Measurements from ENCODE around the gene PRDX2.

PRDX2 gene

GRCh38 chr19:12793290-12794195, 8.1 kb downstream of the PRDX2 start:
- DNase-seq (ENCODE audit: insufficient read length, low spot score) (peak; percentile 95), FAIRE-seq (peak; percentile 74)

DNA sequence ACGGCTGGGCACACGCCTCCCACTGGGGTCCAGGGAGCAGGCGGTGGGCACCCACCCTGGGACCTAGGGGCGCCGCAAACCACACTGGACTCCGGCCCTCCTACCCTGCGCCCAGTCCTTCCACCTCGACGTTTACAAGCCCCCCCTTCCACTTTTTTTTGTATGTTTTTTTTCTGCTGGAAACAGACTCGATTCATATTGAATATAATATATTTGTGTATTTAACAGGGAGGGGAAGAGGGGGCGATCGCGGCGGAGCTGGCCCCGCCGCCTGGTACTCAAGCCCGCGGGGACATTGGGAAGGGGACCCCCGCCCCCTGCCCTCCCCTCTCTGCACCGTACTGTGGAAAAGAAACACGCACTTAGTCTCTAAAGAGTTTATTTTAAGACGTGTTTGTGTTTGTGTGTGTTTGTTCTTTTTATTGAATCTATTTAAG, 8.7 kb downstream of the PRDX2 start:
- FAIRE-seq (no peak), DNase-seq (ENCODE audit: insufficient read length, low spot score) (no peak)

DNA sequence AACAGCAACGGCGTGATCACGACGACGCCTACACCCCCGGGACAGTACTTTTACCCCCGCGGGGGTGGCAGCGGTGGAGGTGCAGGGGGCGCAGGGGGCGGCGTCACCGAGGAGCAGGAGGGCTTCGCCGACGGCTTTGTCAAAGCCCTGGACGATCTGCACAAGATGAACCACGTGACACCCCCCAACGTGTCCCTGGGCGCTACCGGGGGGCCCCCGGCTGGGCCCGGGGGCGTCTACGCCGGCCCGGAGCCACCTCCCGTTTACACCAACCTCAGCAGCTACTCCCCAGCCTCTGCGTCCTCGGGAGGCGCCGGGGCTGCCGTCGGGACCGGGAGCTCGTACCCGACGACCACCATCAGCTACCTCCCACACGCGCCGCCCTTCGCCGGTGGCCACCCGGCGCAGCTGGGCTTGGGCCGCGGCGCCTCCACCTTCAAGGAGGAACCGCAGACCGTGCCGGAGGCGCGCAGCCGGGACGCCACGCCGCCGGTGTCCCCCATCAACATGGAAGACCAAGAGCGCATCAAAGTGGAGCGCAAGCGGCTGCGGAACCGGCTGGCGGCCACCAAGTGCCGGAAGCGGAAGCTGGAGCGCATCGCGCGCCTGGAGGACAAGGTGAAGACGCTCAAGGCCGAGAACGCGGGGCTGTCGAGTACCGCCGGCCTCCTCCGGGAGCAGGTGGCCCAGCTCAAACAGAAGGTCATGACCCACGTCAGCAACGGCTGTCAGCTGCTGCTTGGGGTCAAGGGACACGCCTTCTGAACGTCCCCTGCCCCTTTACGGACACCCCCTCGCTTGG, 9.3 kb downstream of the PRDX2 start:
- no peak for DNase-seq (ENCODE audit: insufficient read length, low spot score)

DNA sequence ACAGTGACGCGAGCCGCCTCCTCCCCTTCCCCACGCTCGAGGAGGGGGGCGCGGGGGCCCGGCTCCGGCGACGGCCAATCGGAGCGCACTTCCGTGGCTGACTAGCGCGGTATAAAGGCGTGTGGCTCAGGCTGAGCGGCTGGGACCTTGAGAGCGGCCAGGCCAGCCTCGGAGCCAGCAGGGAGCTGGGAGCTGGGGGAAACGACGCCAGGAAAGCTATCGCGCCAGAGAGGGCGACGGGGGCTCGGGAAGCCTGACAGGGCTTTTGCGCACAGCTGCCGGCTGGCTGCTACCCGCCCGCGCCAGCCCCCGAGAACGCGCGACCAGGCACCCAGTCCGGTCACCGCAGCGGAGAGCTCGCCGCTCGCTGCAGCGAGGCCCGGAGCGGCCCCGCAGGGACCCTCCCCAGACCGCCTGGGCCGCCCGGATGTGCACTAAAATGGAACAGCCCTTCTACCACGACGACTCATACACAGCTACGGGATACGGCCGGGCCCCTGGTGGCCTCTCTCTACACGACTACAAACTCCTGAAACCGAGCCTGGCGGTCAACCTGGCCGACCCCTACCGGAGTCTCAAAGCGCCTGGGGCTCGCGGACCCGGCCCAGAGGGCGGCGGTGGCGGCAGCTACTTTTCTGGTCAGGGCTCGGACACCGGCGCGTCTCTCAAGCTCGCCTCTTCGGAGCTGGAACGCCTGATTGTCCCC, 10.1 kb downstream of the PRDX2 start, which contains the start of gene JUNB:
Gene JUNB, plus strand, starts transcription at position 142 of the 706 bp plus-strand sequence. Its CDS starts 286 bp downstream, at position 428.
- DNase-seq (ENCODE audit: insufficient read length, low spot score) (peak; percentile 88), FAIRE-seq (peak; percentile 92)

More for the DNA sequence above, 9.3 kb downstream of the PRDX2 start:
- FAIRE-seq, result peak; percentile 46

GRCh38 chr19:12790628-12791344, 10.8 kb downstream of the PRDX2 start:
- no peak for DNase-seq (ENCODE audit: insufficient read length, low spot score)
- no peak for FAIRE-seq

DNA sequence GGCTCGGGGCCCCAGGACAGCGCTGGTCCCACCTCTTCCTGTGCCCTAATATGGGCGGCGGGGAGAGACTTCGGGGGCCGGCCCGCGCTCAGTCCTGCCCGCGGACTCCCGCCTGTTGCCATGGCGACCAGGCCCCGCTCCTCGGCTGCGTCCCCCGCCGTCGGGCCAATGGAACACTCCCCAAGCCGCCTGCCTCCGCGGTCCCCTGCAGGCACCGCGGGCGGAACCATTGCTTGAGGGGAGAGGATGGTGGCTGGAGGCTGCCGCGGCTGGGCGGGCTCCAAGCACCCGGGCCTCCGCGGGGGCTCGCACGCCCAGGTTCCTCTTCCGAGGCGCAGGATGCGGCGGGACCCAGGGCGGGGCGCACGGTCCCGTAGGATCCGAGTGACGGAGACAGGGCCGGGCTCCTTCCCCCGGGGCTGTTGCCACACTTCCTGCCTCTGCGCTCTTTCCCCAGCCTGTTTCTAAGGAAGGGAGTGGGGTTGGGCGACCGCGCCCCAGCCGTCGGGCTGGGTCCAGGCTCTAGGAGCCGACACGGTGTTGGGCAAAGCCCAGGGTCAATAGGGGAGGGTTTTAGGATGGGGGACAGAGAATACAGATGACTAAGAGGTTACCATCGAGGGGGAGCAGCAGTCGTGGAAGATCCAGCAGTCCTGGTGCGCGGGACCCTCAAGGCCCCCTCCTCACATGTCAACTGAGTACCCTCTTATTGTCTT, 11.5 kb downstream of the PRDX2 start:
- no peak for FAIRE-seq

GRCh38 chr19:12789098-12789903, 12.3 kb downstream of the PRDX2 start:
- DNase-seq (ENCODE audit: insufficient read length, low spot score), result no peak
- FAIRE-seq, result no peak

More for the DNA sequence above, 11.5 kb downstream of the PRDX2 start:
- peak; percentile 91 for DNase-seq (ENCODE audit: insufficient read length, low spot score)

DNA sequence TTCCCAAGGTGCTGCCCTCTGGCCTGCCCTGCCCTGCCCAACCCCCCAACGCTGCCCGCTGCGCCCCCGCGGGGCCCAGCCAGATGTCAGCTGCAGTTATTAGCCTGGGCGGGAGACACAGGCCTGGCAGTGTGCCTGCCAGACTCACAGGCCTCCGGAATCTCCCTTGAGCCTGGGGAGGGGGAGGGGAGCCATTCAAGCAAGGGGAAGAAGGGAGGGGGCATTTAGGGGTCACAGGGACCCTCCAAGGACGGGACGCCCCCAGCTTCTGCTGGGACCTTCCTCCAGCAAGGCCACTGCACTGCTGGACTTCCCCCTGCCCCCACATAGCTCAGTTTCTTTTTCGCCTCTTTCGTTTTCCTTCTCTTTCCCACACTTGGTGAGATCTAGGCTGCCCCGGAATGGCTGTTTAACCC, 12.9 kb downstream of the PRDX2 start:
- FAIRE-seq (peak; percentile 16), DNase-seq (ENCODE audit: insufficient read length, low spot score) (no peak)

DNA sequence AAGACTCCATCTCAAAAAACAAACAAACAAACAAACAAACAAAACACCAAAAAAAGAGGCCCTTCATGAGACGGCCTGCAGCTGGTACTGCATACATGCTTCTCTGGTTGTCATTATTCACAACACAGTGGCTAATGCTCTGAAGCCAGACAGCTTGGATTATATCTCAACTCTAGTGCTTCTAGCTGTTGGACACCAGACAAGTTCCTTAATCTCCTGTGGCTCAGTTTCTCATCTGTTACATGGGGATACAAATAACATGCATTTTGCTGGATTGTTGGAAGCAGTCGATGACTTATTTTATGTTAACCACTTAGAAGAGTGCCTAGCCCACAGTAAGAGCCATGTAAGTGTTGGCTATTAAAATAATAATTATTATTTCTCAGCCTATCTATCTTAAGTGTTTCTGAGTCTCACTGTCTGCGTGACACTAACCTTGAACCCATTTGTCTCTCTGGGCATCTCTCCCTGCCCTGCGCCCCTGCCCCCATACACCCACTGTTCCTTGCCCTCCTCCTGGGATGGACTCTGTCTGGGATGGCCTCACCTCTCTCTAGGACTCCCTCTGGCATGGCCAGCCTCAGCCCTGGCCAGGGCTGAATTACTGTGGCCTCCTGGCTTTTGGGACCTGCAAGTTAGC, 13.4 kb downstream of the PRDX2 start:
- DNase-seq (ENCODE audit: insufficient read length, low spot score) (no peak), FAIRE-seq (no peak)

DNA sequence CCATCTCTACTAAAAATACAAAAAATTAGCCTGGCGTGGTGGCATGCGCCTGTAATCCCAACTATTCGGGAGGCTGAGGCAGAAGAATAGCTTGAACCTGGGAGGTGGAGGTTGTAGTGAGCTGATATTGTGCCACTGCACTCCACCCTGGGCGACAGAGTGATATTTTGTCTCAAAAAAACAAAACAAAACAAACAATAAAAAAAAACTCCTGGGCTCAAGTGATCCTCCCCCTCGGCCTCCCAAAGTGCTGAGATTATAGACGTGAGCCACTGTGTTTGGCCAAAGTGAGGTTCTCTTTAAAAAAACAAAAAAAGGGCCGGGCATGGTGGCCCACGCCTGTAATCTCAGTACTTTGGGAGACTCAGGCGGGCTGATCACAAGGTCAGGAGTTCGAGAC, 14.1 kb downstream of the PRDX2 start:
- FAIRE-seq (no peak), DNase-seq (ENCODE audit: insufficient read length, low spot score) (no peak)

GRCh38 chr19:12786952-12787351, 14.6 kb downstream of the PRDX2 start:
- DNase-seq (ENCODE audit: insufficient read length, low spot score) (no peak), FAIRE-seq (no peak)

DNA sequence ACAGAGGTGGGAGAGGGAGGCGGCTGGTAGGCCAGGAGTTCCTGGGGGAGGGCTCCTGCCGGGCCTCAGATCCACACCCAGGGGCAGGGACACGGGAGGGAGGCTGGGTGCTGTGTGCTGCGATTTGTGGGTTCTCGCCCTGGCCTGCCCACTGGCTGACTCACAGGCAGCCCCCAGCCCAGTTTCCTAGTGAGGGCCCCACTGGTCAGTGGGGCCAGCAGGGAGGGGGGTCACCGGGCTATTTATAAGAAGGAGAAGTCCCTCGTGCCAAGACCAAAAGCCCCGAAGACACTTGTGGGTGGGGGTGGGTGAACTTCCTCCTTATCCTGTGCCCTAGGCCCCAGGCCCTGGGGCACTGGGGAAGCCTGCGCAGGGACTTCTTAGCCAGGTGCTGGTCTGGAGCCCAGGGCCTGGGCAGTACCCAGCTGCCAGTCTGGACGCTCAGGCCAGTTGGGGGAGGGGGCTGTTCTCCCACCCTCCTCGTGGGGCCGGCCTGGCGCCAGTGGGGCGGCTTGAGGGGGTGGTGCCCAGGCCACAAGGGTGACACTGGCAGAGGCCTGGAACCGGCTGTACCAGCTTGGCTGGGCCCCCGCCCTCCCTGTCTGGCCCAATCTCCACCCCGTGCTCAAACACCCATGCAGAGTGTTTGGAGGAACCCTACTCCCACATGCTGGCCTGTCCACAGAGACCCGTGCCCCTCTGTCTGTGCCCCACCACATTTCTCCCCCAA, 15.3 kb downstream of the PRDX2 start:
- FAIRE-seq, result no peak
- no peak for DNase-seq (ENCODE audit: insufficient read length, low spot score)

- DNase-seq (ENCODE audit: insufficient read length, low spot score) (no peak), FAIRE-seq (no peak)
Measured at GRCh38 chr19:12785431-12786031, 16.1 kb downstream of the PRDX2 start.

GRCh38 chr19:12784871-12785430, 16.6 kb downstream of the PRDX2 start:
- DNase-seq (ENCODE audit: insufficient read length, low spot score) (no peak), FAIRE-seq (no peak)

DNA sequence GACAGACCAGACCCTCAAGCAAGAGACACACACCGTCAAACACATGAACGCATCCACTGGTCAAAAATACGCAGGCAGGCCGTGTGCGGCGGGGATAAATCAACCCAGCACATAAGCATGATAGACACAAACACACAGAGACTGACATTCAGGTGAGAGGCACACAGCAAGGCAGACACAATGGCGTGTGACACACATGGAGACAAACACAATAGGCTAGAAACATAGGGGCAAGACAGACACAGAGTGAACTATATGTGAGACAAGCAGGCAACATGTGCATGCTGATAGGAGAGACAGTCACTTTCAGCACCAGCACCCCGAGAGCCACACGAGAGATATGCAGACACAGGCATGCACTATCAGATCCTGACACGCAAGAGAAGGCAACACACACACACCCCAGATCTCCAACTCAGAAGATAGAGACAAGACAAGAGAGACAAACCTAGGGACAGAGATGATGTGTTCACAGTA, 17.2 kb downstream of the PRDX2 start:
- peak; percentile 54 for FAIRE-seq
- no peak for DNase-seq (ENCODE audit: insufficient read length, low spot score)

- no peak for DNase-seq (ENCODE audit: insufficient read length, low spot score)
- no peak for FAIRE-seq
Measured at GRCh38 chr19:12783849-12784393, 17.7 kb downstream of the PRDX2 start.
